Osteocyte (in vitro differentiated cells): ENCODE measurements around the gene BMP2K. TPM values are rescaled to one million over a fixed set of nuclear protein-coding genes. Genes with fewer than 3 reads are reported as not detected.

Experiments
- DNase-seq: peaks from one replicate; pipeline ENCODE4 v3.0.0; 2021; ENCODE audit warnings: mixed read lengths; ENCODE audit not compliant: unreplicated experiment; ENCODE audit errors: extremely low spot score
- H3K27ac Mint-ChIP-seq: one replicate; pipeline ENCODE4 v1.8.0; 2021; ENCODE audit warnings: mild to moderate bottlenecking, mixed read lengths; ENCODE audit not compliant: unreplicated experiment
- H3K27me3 Mint-ChIP-seq: one replicate; pipeline ENCODE4 v1.8.0; 2021; ENCODE audit warnings: mixed read lengths; ENCODE audit not compliant: unreplicated experiment
- H3K36me3 Mint-ChIP-seq: one replicate; pipeline ENCODE4 v1.8.0; 2021; ENCODE audit warnings: mixed read lengths; ENCODE audit not compliant: unreplicated experiment
- H3K4me1 Mint-ChIP-seq: one replicate; pipeline ENCODE4 v1.8.0; 2021; ENCODE audit warnings: mixed read lengths; ENCODE audit not compliant: unreplicated experiment
- H3K4me3 Mint-ChIP-seq: one replicate; pipeline ENCODE4 v1.8.0; 2021; ENCODE audit warnings: mild to moderate bottlenecking, moderate library complexity, mixed read lengths; ENCODE audit not compliant: unreplicated experiment
- H3K9me3 Mint-ChIP-seq: one replicate; pipeline ENCODE4 v1.8.0; 2021; ENCODE audit warnings: mixed read lengths; ENCODE audit not compliant: unreplicated experiment
- CTCF ChIP-seq: fragments of 200-600 bp; sonication (generic); IDR thresholded peaks from 2 replicates; pipeline ENCODE4 v1.5.0; 2021; ENCODE audit warnings: antibody characterized with exemption, mild to moderate bottlenecking, moderate library complexity
- total RNA-seq: library from RNA; stranded (reverse); gene quantifications from 2 replicates; pipeline ENCODE4 v1.2.1, GENCODE V29; 2021

The BMP2K gene
- total RNA-seq, 1 donor from 2014 or later: 19.5 TPM

GRCh38 chr4:78809928-78810835 lies 34.0 kb downstream of the BMP2K start:
- H3K36me3 Mint-ChIP-seq: peaks cover 10% of the 10 kb centered on the region

GRCh38 chr4:78811034-78811433 lies 34.9 kb downstream of the BMP2K start:
- no peak overlapping the region for H3K27ac Mint-ChIP-seq
- no peaks in the 10 kb centered on the region for H3K27me3 Mint-ChIP-seq
- no peak for TF ChIP-seq CTCF
- H3K4me1 Mint-ChIP-seq: peaks cover 4% of the 10 kb centered on the region
- no peak overlapping the region for H3K4me3 Mint-ChIP-seq
- peaks cover 9% of the 10 kb centered on the region for H3K36me3 Mint-ChIP-seq
- no peak for DNase-seq
- H3K9me3 Mint-ChIP-seq: peaks cover 11% of the 10 kb centered on the region

More at GRCh38 chr4:78809928-78810835, 34.0 kb downstream of the BMP2K start:
- Mint-ChIP-seq H3K4me3 (no peak overlapping the region), H3K27me3 (no peaks in the 10 kb centered on the region), H3K27ac (no peak overlapping the region), H3K9me3 (peaks cover 13% of the 10 kb centered on the region), H3K4me1 (peaks cover 4% of the 10 kb centered on the region)
- TF ChIP-seq CTCF: no peak
- DNase-seq: no peak

- Mint-ChIP-seq H3K4me3 (no peak overlapping the region), H3K9me3 (no peaks in the 10 kb centered on the region), H3K4me1 (no peaks in the 10 kb centered on the region), H3K36me3 (no peaks in the 10 kb centered on the region), H3K27me3 (no peaks in the 10 kb centered on the region), H3K27ac (no peak overlapping the region)
- TF ChIP-seq CTCF: no peak
- no peak for DNase-seq
Measured at GRCh38 chr4:78818530-78819079, 42.5 kb downstream of the BMP2K start.

- Mint-ChIP-seq H3K27ac (no peak overlapping the region), H3K9me3 (no peaks in the 10 kb centered on the region), H3K4me1 (peaks cover 2% of the 10 kb centered on the region), H3K36me3 (peaks cover 13% of the 10 kb centered on the region), H3K27me3 (no peaks in the 10 kb centered on the region), H3K4me3 (no peak overlapping the region)
- TF ChIP-seq CTCF: no peak
- no peak for DNase-seq
Measured at GRCh38 chr4:78824001-78824400, 47.9 kb downstream of the BMP2K start.

GRCh38 chr4:78827191-78827590 lies 51.0 kb downstream of the BMP2K start:
- Mint-ChIP-seq H3K4me3 (no peak overlapping the region), H3K27ac (no peak overlapping the region), H3K9me3 (no peaks in the 10 kb centered on the region), H3K36me3 (peaks cover 23% of the 10 kb centered on the region), H3K27me3 (no peaks in the 10 kb centered on the region), H3K4me1 (peaks cover 2% of the 10 kb centered on the region)
- no peak for DNase-seq
- no peak for TF ChIP-seq CTCF
